HEK293 (cell line): ENCODE results near the gene SCGB1A1.

ENCODE experiments used
- GFI1B ChIP-seq: fragments of 450-650 bp; formaldehyde crosslinking; IDR thresholded peaks from 2 replicates; pipeline ENCODE4 v1.5.1; 2016; ENCODE audit warnings: missing biosample characterization, missing genetic modification characterization
- KLF7 ChIP-seq: fragments of 450-650 bp; formaldehyde crosslinking; IDR thresholded peaks from 2 replicates; pipeline ENCODE4 v1.5.1; 2016; ENCODE audit warnings: missing biosample characterization, missing genetic modification characterization, borderline replicate concordance
- OSR2 ChIP-seq: fragments of 450-650 bp; formaldehyde crosslinking; IDR thresholded peaks from 2 replicates; pipeline ENCODE4 v1.5.1; 2016; ENCODE audit warnings: missing biosample characterization, missing genetic modification characterization
- PRDM6 ChIP-seq: fragments of 450-650 bp; formaldehyde crosslinking; IDR thresholded peaks from 2 replicates; pipeline ENCODE4 v1.5.1; 2017; ENCODE audit warnings: missing biosample characterization, missing genetic modification characterization
- SCRT2 ChIP-seq: fragments of 450-650 bp; formaldehyde crosslinking; IDR thresholded peaks from 2 replicates; pipeline ENCODE4 v1.5.1; 2016; ENCODE audit warnings: missing biosample characterization, missing genetic modification characterization
- YY2 ChIP-seq: fragments of 450-650 bp; formaldehyde crosslinking; IDR thresholded peaks from 2 replicates; pipeline ENCODE4 v1.5.1; 2016; ENCODE audit warnings: missing biosample characterization, missing genetic modification characterization
- ZBTB26 ChIP-seq: fragments of 450-650 bp; formaldehyde crosslinking; optimal IDR thresholded peaks from 2 replicates; pipeline ENCODE3; 2016; ENCODE audit warnings: missing biosample characterization, mild to moderate bottlenecking, missing genetic modification characterization
- ZBTB48 ChIP-seq: fragments of 450-650 bp; formaldehyde crosslinking; IDR thresholded peaks from 2 replicates; pipeline ENCODE4 v1.5.1; 2016; ENCODE audit warnings: missing biosample characterization, missing genetic modification characterization
- ZNF114 ChIP-seq: fragments of 450-650 bp; formaldehyde crosslinking; IDR thresholded peaks from 2 replicates; pipeline ENCODE4 v1.5.0; 2017; ENCODE audit warnings: missing biosample characterization, missing genetic modification characterization
- ZNF214 ChIP-seq: fragments of 450-650 bp; formaldehyde crosslinking; IDR thresholded peaks from 2 replicates; pipeline ENCODE4 v1.5.1; 2017; ENCODE audit warnings: missing biosample characterization, mild to moderate bottlenecking, missing genetic modification characterization, borderline replicate concordance
- ZNF23 ChIP-seq: fragments of 450-650 bp; formaldehyde crosslinking; IDR thresholded peaks from 2 replicates; pipeline ENCODE4 v1.5.1; 2016; ENCODE audit warnings: missing biosample characterization, missing genetic modification characterization, borderline replicate concordance
- ZNF302 ChIP-seq: fragments of 450-650 bp; formaldehyde crosslinking; IDR thresholded peaks from 2 replicates; pipeline ENCODE4 v1.5.1; 2016; ENCODE audit warnings: missing biosample characterization, missing genetic modification characterization, low read depth
- ZNF324 ChIP-seq: fragments of 450-650 bp; formaldehyde crosslinking; IDR thresholded peaks from 2 replicates; pipeline ENCODE4 v1.5.1; 2016; ENCODE audit warnings: missing biosample characterization, missing genetic modification characterization
- ZNF366 ChIP-seq: fragments of 450-650 bp; formaldehyde crosslinking; conservative IDR thresholded peaks from 2 replicates; pipeline ENCODE4 v1.5.1; 2016; ENCODE audit warnings: missing biosample characterization, missing genetic modification characterization
- ZNF394 ChIP-seq: fragments of 450-650 bp; formaldehyde crosslinking; IDR thresholded peaks from 2 replicates; pipeline ENCODE4 v1.5.1; 2016; ENCODE audit warnings: missing biosample characterization, missing genetic modification characterization, mild to moderate bottlenecking, moderate library complexity, borderline replicate concordance
- ZNF398 ChIP-seq: fragments of 450-650 bp; formaldehyde crosslinking; IDR thresholded peaks from 2 replicates; pipeline ENCODE4 v1.5.1; 2017; ENCODE audit warnings: missing biosample characterization, missing genetic modification characterization
- ZNF426 ChIP-seq: fragments of 450-650 bp; formaldehyde crosslinking; IDR thresholded peaks from 2 replicates; pipeline ENCODE4 v1.5.1; 2017; ENCODE audit warnings: missing biosample characterization, missing genetic modification characterization, mild to moderate bottlenecking, inconsistent platforms, moderate library complexity
- ZNF449 ChIP-seq: fragments of 450-650 bp; formaldehyde crosslinking; IDR thresholded peaks from 2 replicates; pipeline ENCODE4 v1.5.1; 2017; ENCODE audit warnings: missing biosample characterization, mild to moderate bottlenecking, missing genetic modification characterization, moderate library complexity
- ZNF561 ChIP-seq: fragments of 450-650 bp; IDR thresholded peaks from 2 replicates; pipeline ENCODE4 v1.5.1; 2018; ENCODE audit warnings: missing biosample characterization, missing genetic modification characterization, borderline replicate concordance
- ZNF600 ChIP-seq: fragments of 450-650 bp; formaldehyde crosslinking; IDR thresholded peaks from 2 replicates; pipeline ENCODE4 v1.5.1; 2016; ENCODE audit warnings: missing biosample characterization, missing genetic modification characterization
- ZNF654 ChIP-seq: fragments of 450-650 bp; formaldehyde crosslinking; IDR thresholded peaks from 2 replicates; pipeline ENCODE4 v1.5.1; 2016; ENCODE audit warnings: low read depth, missing biosample characterization, missing genetic modification characterization
- ZNF670 ChIP-seq: fragments of 450-650 bp; formaldehyde crosslinking; IDR thresholded peaks from 2 replicates; pipeline ENCODE4 v1.5.1; 2016; ENCODE audit warnings: missing biosample characterization, missing genetic modification characterization, low read depth
- ZSCAN5A ChIP-seq: fragments of 450-650 bp; formaldehyde crosslinking; IDR thresholded peaks from 2 replicates; pipeline ENCODE4 v1.5.1; 2016; ENCODE audit warnings: missing biosample characterization, missing genetic modification characterization
- TF ChIP-seq, protein P1 (sequence below): fragments of 450-650 bp; formaldehyde crosslinking; IDR thresholded peaks from 2 replicates; pipeline ENCODE4 v1.5.1; 2017; ENCODE audit warnings: missing biosample characterization, missing genetic modification characterization
- TF ChIP-seq, protein P2 (sequence below): fragments of 450-650 bp; formaldehyde crosslinking; IDR thresholded peaks from 2 replicates; pipeline ENCODE4 v1.5.1; 2016; ENCODE audit warnings: missing biosample characterization, missing genetic modification characterization, low read depth
- TF ChIP-seq, protein P3 (sequence below): fragments of 450-650 bp; formaldehyde crosslinking; IDR thresholded peaks from 2 replicates; pipeline ENCODE4 v1.5.1; 2016; ENCODE audit warnings: missing biosample characterization, missing genetic modification characterization

The SCGB1A1 gene

DNA sequence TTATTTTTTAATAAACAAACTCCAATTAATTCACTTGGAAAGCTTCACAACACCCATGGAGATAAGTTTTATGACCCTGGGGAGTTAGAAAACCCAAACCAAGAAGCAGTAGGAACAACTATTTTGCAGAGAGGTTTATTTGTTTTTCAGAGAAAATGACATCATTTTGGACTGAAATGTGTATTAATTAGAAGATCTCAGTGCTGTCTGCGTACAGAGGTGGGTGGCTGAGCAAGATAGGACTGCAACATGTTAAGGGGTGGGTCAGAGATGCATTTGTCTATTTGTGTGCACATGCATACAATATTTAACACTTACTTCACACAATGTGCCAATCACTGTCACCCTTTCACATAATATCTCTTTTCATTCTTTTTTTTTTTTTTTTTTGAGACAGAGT is 1.1 kb downstream of the SCGB1A1 start (continued):
- peak; percentile 98 for TF ChIP-seq PRDM6
- TF ChIP-seq, protein P1, sequence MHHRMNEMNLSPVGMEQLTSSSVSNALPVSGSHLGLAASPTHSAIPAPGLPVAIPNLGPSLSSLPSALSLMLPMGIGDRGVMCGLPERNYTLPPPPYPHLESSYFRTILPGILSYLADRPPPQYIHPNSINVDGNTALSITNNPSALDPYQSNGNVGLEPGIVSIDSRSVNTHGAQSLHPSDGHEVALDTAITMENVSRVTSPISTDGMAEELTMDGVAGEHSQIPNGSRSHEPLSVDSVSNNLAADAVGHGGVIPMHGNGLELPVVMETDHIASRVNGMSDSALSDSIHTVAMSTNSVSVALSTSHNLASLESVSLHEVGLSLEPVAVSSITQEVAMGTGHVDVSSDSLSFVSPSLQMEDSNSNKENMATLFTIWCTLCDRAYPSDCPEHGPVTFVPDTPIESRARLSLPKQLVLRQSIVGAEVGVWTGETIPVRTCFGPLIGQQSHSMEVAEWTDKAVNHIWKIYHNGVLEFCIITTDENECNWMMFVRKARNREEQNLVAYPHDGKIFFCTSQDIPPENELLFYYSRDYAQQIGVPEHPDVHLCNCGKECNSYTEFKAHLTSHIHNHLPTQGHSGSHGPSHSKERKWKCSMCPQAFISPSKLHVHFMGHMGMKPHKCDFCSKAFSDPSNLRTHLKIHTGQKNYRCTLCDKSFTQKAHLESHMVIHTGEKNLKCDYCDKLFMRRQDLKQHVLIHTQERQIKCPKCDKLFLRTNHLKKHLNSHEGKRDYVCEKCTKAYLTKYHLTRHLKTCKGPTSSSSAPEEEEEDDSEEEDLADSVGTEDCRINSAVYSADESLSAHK (tag by site-specific recombination) = peak; percentile 47; the same call in 1 of the 2 replicates
- peak; percentile 12; the same call in 1 of the 2 replicates for TF ChIP-seq ZNF398
- 0 out of 2 replicates have a peak, but pooled peaks have one; percentile 31 for TF ChIP-seq SCRT2 (tag by site-specific recombination)
- no peak for TF ChIP-seq YY2 (tag by site-specific recombination)
- no peak for TF ChIP-seq ZNF23 (tag by site-specific recombination)
- no peak for TF ChIP-seq KLF7 (tag by site-specific recombination)
- peak; percentile 61 for TF ChIP-seq ZNF366 (tag by site-specific recombination)
- TF ChIP-seq ZNF670 (tag by site-specific recombination) = no peak
- TF ChIP-seq ZNF394 (tag by site-specific recombination) = no peak
- TF ChIP-seq ZNF449 = no peak
- peak; percentile 94 for TF ChIP-seq OSR2 (tag by site-specific recombination)
- no peak for TF ChIP-seq ZNF561 (tag by site-specific recombination)
- TF ChIP-seq ZBTB48 (tag by site-specific recombination) = no peak
- TF ChIP-seq, protein P2, sequence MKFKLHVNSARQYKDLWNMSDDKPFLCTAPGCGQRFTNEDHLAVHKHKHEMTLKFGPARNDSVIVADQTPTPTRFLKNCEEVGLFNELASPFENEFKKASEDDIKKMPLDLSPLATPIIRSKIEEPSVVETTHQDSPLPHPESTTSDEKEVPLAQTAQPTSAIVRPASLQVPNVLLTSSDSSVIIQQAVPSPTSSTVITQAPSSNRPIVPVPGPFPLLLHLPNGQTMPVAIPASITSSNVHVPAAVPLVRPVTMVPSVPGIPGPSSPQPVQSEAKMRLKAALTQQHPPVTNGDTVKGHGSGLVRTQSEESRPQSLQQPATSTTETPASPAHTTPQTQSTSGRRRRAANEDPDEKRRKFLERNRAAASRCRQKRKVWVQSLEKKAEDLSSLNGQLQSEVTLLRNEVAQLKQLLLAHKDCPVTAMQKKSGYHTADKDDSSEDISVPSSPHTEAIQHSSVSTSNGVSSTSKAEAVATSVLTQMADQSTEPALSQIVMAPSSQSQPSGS = peak; percentile 81
- TF ChIP-seq ZNF214 (tag by site-specific recombination) = no peak
- TF ChIP-seq GFI1B (tag by site-specific recombination) = no peak
- TF ChIP-seq ZNF302 (tag by site-specific recombination) = no peak
- TF ChIP-seq, protein P3, sequence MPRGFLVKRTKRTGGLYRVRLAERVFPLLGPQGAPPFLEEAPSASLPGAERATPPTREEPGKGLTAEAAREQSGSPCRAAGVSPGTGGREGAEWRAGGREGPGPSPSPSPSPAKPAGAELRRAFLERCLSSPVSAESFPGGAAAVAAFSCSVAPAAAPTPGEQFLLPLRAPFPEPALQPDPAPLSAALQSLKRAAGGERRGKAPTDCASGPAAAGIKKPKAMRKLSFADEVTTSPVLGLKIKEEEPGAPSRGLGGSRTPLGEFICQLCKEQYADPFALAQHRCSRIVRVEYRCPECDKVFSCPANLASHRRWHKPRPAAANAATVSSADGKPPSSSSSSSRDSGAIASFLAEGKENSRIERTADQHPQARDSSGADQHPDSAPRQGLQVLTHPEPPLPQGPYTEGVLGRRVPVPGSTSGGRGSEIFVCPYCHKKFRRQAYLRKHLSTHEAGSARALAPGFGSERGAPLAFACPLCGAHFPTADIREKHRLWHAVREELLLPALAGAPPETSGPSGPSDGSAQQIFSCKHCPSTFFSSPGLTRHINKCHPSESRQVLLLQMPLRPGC (tag by site-specific recombination) = 0 out of 2 replicates have a peak, but pooled peaks have one; percentile 37
- TF ChIP-seq ZSCAN5A (tag by site-specific recombination) = no peak
- no peak for TF ChIP-seq ZNF654 (tag by site-specific recombination)
- TF ChIP-seq ZNF114 (tag by site-specific recombination) = no peak
- TF ChIP-seq ZNF324 (tag by site-specific recombination) = no peak
- no peak for TF ChIP-seq ZNF600 (tag by site-specific recombination)
- TF ChIP-seq ZNF426 (tag by site-specific recombination) = no peak
- no peak for TF ChIP-seq ZBTB26 (tag by site-specific recombination)
